HEK293T (cell line): ENCODE results near the gene TMEM62.

Experiments
- CTCF ChIA-PET: fragments of 350-600 bp; formaldehyde crosslinking; extraction: SDS; loops from one replicate; lab custom pipeline; 2021; ENCODE audit warnings: antibody characterized with exemption, inconsistent platforms; lab: Yijun Ruan, JAX
- POLR2A ChIA-PET: fragments of 350-600 bp; formaldehyde crosslinking; extraction: SDS; loops from one replicate; lab custom pipeline; 2020; ENCODE audit warnings: antibody characterized with exemption, inconsistent platforms; lab: Yijun Ruan, JAX
- DNase-seq: peaks from one replicate; pipeline ENCODE4 v3.0.0; 2012; ENCODE audit warnings: mixed read lengths; ENCODE audit errors: extremely low spot score
- ARNT ChIP-seq: fragments of 450-650 bp; IDR thresholded peaks from 2 replicates; pipeline ENCODE4 v1.6.1; 2017; ENCODE audit warnings: mild to moderate bottlenecking
- BHLHE40 ChIP-seq: fragments of 450-650 bp; IDR thresholded peaks from 2 replicates; pipeline ENCODE4 v1.6.1; 2016; ENCODE audit warnings: mild to moderate bottlenecking, moderate library complexity, borderline replicate concordance
- CTBP1 ChIP-seq: fragments of 450-650 bp; IDR thresholded peaks from 2 replicates; pipeline ENCODE4 v1.6.1; 2016; ENCODE audit warnings: borderline replicate concordance
- ELF4 ChIP-seq: fragments of 450-650 bp; IDR thresholded peaks from 2 replicates; pipeline ENCODE4 v1.6.1; 2017; ENCODE audit warnings: antibody characterized with exemption
- FOXA1 ChIP-seq: fragments of 450-650 bp; IDR thresholded peaks from 2 replicates; pipeline ENCODE4 v1.6.1; 2016; ENCODE audit warnings: mild to moderate bottlenecking
- FOXK2 ChIP-seq: fragments of 450-650 bp; IDR thresholded peaks from 2 replicates; pipeline ENCODE4 v1.6.1; 2016; ENCODE audit warnings: mild to moderate bottlenecking
- FOXM1 ChIP-seq: fragments of 450-650 bp; IDR thresholded peaks from 2 replicates; pipeline ENCODE4 v1.6.1; 2017; ENCODE audit warnings: mild to moderate bottlenecking, borderline replicate concordance
- HDGF ChIP-seq: fragments of 450-650 bp; IDR thresholded peaks from 2 replicates; pipeline ENCODE4 v1.6.1; 2017; ENCODE audit warnings: antibody characterized with exemption, borderline replicate concordance
- L3MBTL2 ChIP-seq: fragments of 450-650 bp; conservative IDR thresholded peaks from 2 replicates; pipeline ENCODE4 v1.6.1; 2016; ENCODE audit warnings: mild to moderate bottlenecking
- LEF1 ChIP-seq: fragments of 450-650 bp; IDR thresholded peaks from 2 replicates; pipeline ENCODE4 v1.6.1; 2017; ENCODE audit warnings: mild to moderate bottlenecking, borderline replicate concordance
- NFRKB ChIP-seq: fragments of 450-650 bp; IDR thresholded peaks from 2 replicates; pipeline ENCODE4 v1.6.1; 2016; ENCODE audit warnings: mild to moderate bottlenecking, moderate library complexity
- PKNOX1 ChIP-seq: fragments of 450-650 bp; IDR thresholded peaks from 2 replicates; pipeline ENCODE4 v1.6.1; 2016
- SP1 ChIP-seq: fragments of 450-650 bp; IDR thresholded peaks from 2 replicates; pipeline ENCODE4 v1.6.1; 2017
- SUZ12 ChIP-seq: fragments of 450-650 bp; IDR thresholded peaks from 2 replicates; pipeline ENCODE4 v1.6.1; 2016; ENCODE audit warnings: mild to moderate bottlenecking
- TARDBP ChIP-seq: fragments of 450-650 bp; IDR thresholded peaks from 2 replicates; pipeline ENCODE4 v1.6.1; 2016
- ZNF384 ChIP-seq: fragments of 450-650 bp; IDR thresholded peaks from 2 replicates; pipeline ENCODE4 v1.6.1; 2016

Gene TMEM62

DNA sequence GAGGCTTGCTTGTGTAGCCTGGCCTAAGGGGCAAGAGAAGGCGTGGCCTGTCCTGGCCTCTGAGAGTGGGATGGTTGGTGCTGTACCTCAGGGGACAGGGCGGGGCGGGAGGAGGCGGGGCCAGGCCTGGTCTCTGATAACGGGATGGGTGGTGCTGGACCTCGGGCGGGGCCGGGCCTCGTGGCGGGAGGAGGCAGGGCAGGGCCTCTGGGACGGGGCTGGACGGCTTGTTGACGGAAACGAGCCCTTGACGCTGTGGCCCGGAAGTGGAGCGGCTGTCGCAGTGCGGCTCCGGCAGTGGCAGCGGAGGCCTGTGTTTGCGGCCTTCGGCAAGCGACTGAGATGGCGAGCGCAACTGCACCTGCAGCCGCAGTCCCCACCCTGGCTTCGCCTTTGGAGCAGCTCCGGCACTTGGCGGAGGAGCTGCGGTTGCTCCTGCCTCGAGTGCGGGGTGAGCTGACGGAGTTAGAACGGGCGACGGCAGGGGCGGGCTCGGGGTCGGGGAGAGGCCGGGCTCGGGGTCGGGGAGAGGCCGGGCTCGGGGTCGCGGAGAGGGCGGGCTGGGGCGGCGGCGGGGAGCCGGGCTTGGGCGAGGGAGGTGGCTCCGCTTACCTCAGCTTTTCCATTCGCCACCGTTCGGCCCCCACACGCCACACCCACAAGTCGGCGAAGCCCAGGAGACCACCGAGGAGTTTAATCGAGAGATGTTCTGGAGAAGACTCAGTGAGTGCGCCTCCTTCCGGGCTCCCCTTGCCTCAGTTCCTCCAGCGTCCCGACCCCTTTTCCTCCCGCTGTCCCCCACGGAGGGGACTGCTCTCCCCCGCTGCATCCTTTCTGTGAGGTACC lies 52.0 kb downstream of the TMEM62 start, which contains the start of gene CCNDBP1:
CCNDBP1 (plus strand) TSS at position 247 of the 846 bp plus-strand sequence; CDS start at position 343, 96 bp downstream.
- peak; percentile 85 for DNase-seq
- TF ChIP-seq NFRKB (no peak), FOXK2 (peak; percentile 86), L3MBTL2 (peak; percentile 49), CTBP1 (no peak), ELF4 (peak; percentile 87)
- ChIA-PET POLR2A (no interaction called here), CTCF (interaction anchor here (1.6 kb wide), 1 partner anchor 10 kb away, joined by 7 read pairs; no protein-coding TSS in a partner anchor)

DNA sequence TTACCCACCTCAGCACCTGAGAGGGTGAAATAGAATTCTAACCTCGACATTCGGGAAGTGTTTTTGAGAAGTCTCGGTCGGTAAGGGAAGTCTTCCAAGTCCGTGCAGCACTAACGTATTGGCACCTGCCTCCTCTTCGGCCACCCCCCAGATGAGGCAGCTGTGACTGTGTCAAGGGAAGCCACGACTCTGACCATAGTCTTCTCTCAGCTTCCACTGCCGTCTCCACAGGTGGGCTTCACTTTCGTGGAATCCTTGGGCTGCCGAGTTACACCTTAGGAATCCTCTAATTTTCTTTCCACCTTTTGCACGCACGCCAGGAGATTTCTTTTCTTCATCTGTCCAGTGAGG lies 52.6 kb downstream of the TMEM62 start:
- ChIA-PET POLR2A (no interaction called here), CTCF (interaction anchor here (0.8 to 1.6 kb wide), 2 partner anchors 9 to 15 kb away, joined by 5 to 7 read pairs; no protein-coding TSS in a partner anchor)
- peak; percentile 21 for DNase-seq
- TF ChIP-seq SUZ12 (no peak), FOXK2 (no peak), FOXA1 (no peak), ZNF384 (no peak), CTBP1 (no peak), ARNT (no peak), L3MBTL2 (no peak), SP1 (no peak), NFRKB (no peak), TARDBP (no peak)

GRCh38 chr15:43187544-43188155 lies 54.3 kb downstream of the TMEM62 start:
- ChIA-PET CTCF (no interaction called here), POLR2A (no interaction called here)
- TF ChIP-seq PKNOX1 (no peak), L3MBTL2 (no peak), TARDBP (no peak), ARNT (no peak), FOXK2 (no peak), SUZ12 (no peak), CTBP1 (no peak), SP1 (no peak)

DNA sequence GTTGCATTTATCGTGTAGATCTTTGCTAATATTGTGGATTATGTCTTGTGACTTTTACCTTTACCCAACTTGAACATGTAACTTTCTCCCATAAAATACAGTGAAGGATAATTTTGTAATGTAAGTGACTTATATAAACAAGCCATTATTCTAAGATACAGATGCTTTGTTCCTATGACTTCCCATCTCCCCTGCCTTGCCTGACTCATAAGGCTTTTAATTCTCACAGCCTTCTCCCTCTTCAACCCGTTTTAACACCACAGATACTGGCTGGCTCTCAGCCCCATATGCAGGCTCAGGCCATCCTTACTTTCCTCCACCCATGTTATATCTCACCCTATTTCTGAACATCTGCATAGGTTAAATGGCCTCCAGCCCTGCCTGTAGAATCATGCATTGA lies 55.9 kb downstream of the TMEM62 start:
- TF ChIP-seq FOXA1 (no peak), FOXK2 (no peak), PKNOX1 (no peak)
- no peak for DNase-seq
- ChIA-PET CTCF (no interaction called here), POLR2A (no interaction called here)

More at GRCh38 chr15:43187544-43188155, 54.3 kb downstream of the TMEM62 start:
- DNase-seq = no peak

GRCh38 chr15:43190178-43190577 lies 56.8 kb downstream of the TMEM62 start:
- POLR2A ChIA-PET = no interaction called here
- CTCF ChIA-PET = interaction anchor here (0.8 kb wide), 1 partner anchor 15 kb away, joined by 3 read pairs; no protein-coding TSS in a partner anchor

GRCh38 chr15:43193710-43194109 lies 60.3 kb downstream of the TMEM62 start:
- TF ChIP-seq ELF4 = no peak
- TF ChIP-seq SUZ12 = no peak
- TF ChIP-seq NFRKB = no peak
- no peak for TF ChIP-seq TARDBP
- TF ChIP-seq CTBP1 = no peak
- TF ChIP-seq FOXA1 = no peak
- no peak for TF ChIP-seq LEF1
- no peak for TF ChIP-seq SP1
- TF ChIP-seq L3MBTL2 = no peak
- no peak for TF ChIP-seq BHLHE40
- no peak for TF ChIP-seq HDGF
- TF ChIP-seq ARNT = no peak
- TF ChIP-seq PKNOX1 = no peak
- no peak for TF ChIP-seq FOXK2
- TF ChIP-seq ZNF384 = no peak
- no peak for TF ChIP-seq FOXM1
- POLR2A ChIA-PET = no interaction called here
- CTCF ChIA-PET = interaction anchor here (2.8 kb wide), 1 partner anchor 11 kb away, joined by 6 read pairs; no protein-coding TSS in a partner anchor
- DNase-seq = no peak

More at GRCh38 chr15:43190178-43190577, 56.8 kb downstream of the TMEM62 start:
- no peak for TF ChIP-seq L3MBTL2
- no peak for DNase-seq

- TF ChIP-seq HDGF = no peak
- TF ChIP-seq L3MBTL2 = no peak
- DNase-seq = no peak
- CTCF ChIA-PET = interaction anchor here (1.2 to 2.8 kb wide), 2 partner anchors 9 to 10 kb away, joined by 6 to 7 read pairs; partner anchors contain the start of gene CCNDBP1
- POLR2A ChIA-PET = no interaction called here
These were observed 61.4 kb downstream of the TMEM62 start for GRCh38 chr15:43194795-43195194.
